ENCODE measurements around the gene ITCH.
A peak's percentile ranks its signal among the peaks of the same experiment; 100 is the strongest.
"Not testable (repeated sequence)": the region's sequence is repeated elsewhere in the genome, so short reads cannot be mapped to it uniquely, and the experiment has no call there.

ITCH gene

GRCh38 chr20:34370062-34370461 lies 7.0 kb downstream of the ITCH start:
- no peak for TF ChIP-seq POLR2AphosphoS5 (IDR thresholded peaks at IDR 0.05; ENCODE audit: low read depth, low read length)
- TF ChIP-seq POLR2A (IDR thresholded peaks at IDR 0.05; ENCODE audit: low read depth, low read length) = no peak
- no peak for TF ChIP-seq TAF1 (IDR thresholded peaks at IDR 0.05; ENCODE audit: borderline replicate concordance, low read depth, low read length)
- FAIRE-seq = no peak
- no peak for DNase-seq (ENCODE audit: insufficient read length)

- no peak for FAIRE-seq
- DNase-seq (ENCODE audit: insufficient read length) = no peak
- no peak for TF ChIP-seq TAF1 (IDR thresholded peaks at IDR 0.05; ENCODE audit: borderline replicate concordance, low read depth, low read length)
- TF ChIP-seq POLR2A (IDR thresholded peaks at IDR 0.05; ENCODE audit: low read depth, low read length) = no peak
- TF ChIP-seq POLR2AphosphoS5 (IDR thresholded peaks at IDR 0.05; ENCODE audit: low read depth, low read length) = no peak
These were observed 10.4 kb downstream of the ITCH start for GRCh38 chr20:34373445-34373844.

- DNase-seq (ENCODE audit: insufficient read length) (no peak), FAIRE-seq (no peak)
- TF ChIP-seq TAF1 (IDR thresholded peaks at IDR 0.05; ENCODE audit: borderline replicate concordance, low read depth, low read length) (no peak), POLR2AphosphoS5 (IDR thresholded peaks at IDR 0.05; ENCODE audit: low read depth, low read length) (no peak), POLR2A (IDR thresholded peaks at IDR 0.05; ENCODE audit: low read depth, low read length) (no peak)
These were observed 11.2 kb downstream of the ITCH start for GRCh38 chr20:34374209-34374760.

- DNase-seq (ENCODE audit: insufficient read length) (no peak), FAIRE-seq (peak; percentile 63)
- TF ChIP-seq POLR2AphosphoS5 (IDR thresholded peaks at IDR 0.05; ENCODE audit: low read depth, low read length) = no peak
- no peak for TF ChIP-seq TAF1 (IDR thresholded peaks at IDR 0.05; ENCODE audit: borderline replicate concordance, low read depth, low read length)
- TF ChIP-seq POLR2A (IDR thresholded peaks at IDR 0.05; ENCODE audit: low read depth, low read length) = no peak
These were observed 12.9 kb downstream of the ITCH start for GRCh38 chr20:34375977-34376430.

GRCh38 chr20:34377072-34377847 lies 14.2 kb downstream of the ITCH start:
- DNase-seq (ENCODE audit: insufficient read length) (no peak), FAIRE-seq (peak; percentile 71)

GRCh38 chr20:34382174-34382573 lies 19.1 kb downstream of the ITCH start:
- FAIRE-seq (no peak), DNase-seq (ENCODE audit: insufficient read length) (no peak)
- TF ChIP-seq POLR2A (IDR thresholded peaks at IDR 0.05; ENCODE audit: low read depth, low read length) (no peak), TAF1 (IDR thresholded peaks at IDR 0.05; ENCODE audit: borderline replicate concordance, low read depth, low read length) (no peak), POLR2AphosphoS5 (IDR thresholded peaks at IDR 0.05; ENCODE audit: low read depth, low read length) (no peak)

More at GRCh38 chr20:34377072-34377847, 14.2 kb downstream of the ITCH start:
- TF ChIP-seq TAF1 (IDR thresholded peaks at IDR 0.05; ENCODE audit: borderline replicate concordance, low read depth, low read length) = no peak
- TF ChIP-seq POLR2AphosphoS5 (IDR thresholded peaks at IDR 0.05; ENCODE audit: low read depth, low read length) = no peak
- no peak for TF ChIP-seq POLR2A (IDR thresholded peaks at IDR 0.05; ENCODE audit: low read depth, low read length)

GRCh38 chr20:34382877-34383455 lies 19.9 kb downstream of the ITCH start:
- not testable (repeated sequence) for DNase-seq (ENCODE audit: insufficient read length); FAIRE-seq

GRCh38 chr20:34385464-34385863 lies 22.4 kb downstream of the ITCH start:
- FAIRE-seq (no peak), DNase-seq (ENCODE audit: insufficient read length) (no peak)
- TF ChIP-seq POLR2AphosphoS5 (IDR thresholded peaks at IDR 0.05; ENCODE audit: low read depth, low read length) = no peak
- no peak for TF ChIP-seq TAF1 (IDR thresholded peaks at IDR 0.05; ENCODE audit: borderline replicate concordance, low read depth, low read length)
- TF ChIP-seq POLR2A (IDR thresholded peaks at IDR 0.05; ENCODE audit: low read depth, low read length) = no peak

GRCh38 chr20:34388000-34388399 lies 24.9 kb downstream of the ITCH start:
- DNase-seq (ENCODE audit: insufficient read length) (no peak), FAIRE-seq (no peak)
- TF ChIP-seq TAF1 (IDR thresholded peaks at IDR 0.05; ENCODE audit: borderline replicate concordance, low read depth, low read length) = no peak
- no peak for TF ChIP-seq POLR2A (IDR thresholded peaks at IDR 0.05; ENCODE audit: low read depth, low read length)
- no peak for TF ChIP-seq POLR2AphosphoS5 (IDR thresholded peaks at IDR 0.05; ENCODE audit: low read depth, low read length)

GRCh38 chr20:34388678-34389077 lies 25.6 kb downstream of the ITCH start:
- FAIRE-seq (no peak), DNase-seq (ENCODE audit: insufficient read length) (no peak)
- TF ChIP-seq TAF1 (IDR thresholded peaks at IDR 0.05; ENCODE audit: borderline replicate concordance, low read depth, low read length) (no peak), POLR2A (IDR thresholded peaks at IDR 0.05; ENCODE audit: low read depth, low read length) (no peak), POLR2AphosphoS5 (IDR thresholded peaks at IDR 0.05; ENCODE audit: low read depth, low read length) (no peak)

GRCh38 chr20:34389206-34389953 lies 26.3 kb downstream of the ITCH start:
- DNase-seq (ENCODE audit: insufficient read length) (no peak), FAIRE-seq (no peak)
- TF ChIP-seq POLR2AphosphoS5 (IDR thresholded peaks at IDR 0.05; ENCODE audit: low read depth, low read length) = no peak
